Measurements from ENCODE around the gene MED7.

Gene MED7

DNA sequence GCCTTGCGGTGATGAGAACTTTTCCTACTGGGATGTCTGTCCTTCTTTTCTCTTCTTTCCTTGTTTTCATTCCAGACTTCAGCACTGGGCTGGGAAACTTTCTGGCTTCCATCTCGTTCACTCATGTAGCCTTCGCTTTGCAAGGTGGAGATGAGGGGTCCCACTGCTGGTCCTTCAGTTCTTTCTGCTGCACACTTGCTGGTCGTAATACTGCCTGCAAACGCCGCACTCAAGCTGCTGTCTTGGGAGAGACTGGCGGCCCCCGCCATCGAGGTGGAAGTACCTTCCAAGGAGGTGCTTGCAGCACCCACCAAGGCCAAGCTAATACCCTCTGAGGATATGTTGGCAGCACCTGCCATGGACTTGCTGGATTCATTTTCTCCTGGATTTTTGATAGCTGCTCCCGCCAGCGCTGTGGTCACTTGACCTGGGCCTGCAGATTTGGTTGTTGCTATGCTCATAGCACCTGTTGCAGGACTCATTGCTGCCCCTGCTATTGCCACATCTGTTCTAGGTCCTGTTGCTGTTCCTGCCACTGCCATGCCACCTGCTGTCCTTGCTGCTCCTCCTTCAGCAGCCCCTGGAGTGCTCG lies 20.4 kb upstream of the MED7 start:
- DNase-seq: no peak

DNA sequence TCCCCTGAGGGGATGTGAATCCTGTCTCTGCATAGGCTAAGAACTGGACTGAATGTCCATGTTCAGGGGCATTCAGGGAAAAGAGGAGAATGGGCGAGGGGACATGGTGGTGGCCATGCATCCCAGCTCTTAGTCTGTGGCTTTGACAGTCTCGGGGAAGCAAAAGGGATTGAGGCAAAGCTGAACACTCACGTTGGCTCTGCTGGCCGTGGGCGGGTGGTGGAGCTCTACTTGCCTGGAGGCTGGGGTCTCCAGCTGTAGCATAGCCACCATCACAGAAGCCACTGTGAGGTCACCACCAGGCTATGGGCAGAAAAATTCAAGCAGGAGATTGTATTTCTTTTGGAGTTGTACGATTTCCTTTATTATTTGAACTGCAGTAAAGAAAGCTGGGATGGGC lies 19.3 kb upstream of the MED7 start:
- DNase-seq: no peak

DNA sequence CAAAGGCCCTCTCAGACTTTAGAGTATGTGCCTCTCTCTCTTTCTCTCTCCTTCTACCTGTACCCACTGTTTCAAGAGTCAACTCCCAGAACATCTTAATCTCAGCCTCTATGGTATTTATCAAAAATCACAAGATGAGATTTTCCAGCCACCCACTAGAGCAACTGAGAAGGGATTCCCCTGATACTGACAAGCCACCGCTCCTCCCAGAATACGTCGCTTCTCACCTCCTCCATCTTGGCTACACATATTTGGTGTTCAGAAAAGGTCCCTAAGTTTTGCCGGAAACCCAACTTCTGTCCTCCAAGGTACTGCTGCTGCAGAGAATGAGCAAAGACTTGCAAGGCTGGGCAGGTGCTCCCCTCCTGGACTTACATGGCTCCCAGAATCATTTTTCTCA lies 17.3 kb upstream of the MED7 start:
- DNase-seq: no peak

DNA sequence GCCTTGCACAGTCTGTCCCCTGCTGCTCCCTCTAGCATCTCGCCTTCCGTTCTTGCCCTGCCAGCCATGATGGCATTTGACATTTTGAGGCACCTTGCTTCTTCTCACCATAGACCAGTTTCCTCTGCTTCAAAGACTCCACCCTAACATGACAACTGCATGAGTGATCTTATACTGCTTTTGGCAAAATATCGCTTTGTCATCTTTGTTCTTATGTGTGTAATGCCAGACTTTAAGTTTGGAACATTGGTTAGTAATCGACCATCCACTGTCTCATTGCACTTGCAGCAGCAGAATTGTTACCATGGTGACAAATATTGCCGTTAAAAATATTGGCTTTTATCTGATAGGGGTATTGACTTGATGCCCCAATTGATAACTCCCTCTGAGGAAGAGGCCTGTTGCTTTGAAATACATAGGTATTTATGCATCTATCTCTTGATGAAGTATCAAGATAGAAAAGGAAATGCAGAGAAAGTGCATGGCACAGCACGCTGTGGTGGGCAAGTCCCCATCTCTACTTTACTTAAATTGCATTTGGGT lies 16.6 kb upstream of the MED7 start:
- no peak for DNase-seq

DNA sequence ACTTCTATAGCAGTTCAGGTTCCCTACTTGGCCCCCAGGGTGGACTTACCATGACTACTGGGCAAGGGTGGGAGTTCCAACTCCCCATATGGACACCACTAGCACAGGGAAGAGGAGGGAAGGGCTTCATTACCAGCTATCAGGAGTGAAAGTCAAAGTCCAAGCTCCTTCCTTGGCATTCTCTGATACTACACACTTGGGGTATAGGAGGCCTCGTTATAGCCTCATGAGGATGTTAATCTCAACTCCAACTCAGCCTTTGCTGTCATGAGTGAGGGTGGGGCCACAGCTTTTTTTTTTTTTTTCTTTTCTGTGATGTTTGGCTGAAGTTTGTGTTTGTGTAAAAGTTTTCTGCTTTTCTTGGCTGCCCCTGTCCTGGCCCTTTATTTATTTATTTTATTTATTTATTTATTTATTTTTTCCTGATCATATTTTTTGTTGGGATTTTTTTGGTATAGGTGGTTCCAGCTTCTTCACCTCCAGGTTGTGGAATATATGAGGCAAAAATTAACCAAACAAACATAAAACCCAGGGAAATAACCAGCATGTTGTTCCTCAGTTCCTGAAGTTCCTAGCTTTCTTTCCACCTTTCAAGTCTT lies 14.7 kb upstream of the MED7 start:
- no peak for DNase-seq

DNA sequence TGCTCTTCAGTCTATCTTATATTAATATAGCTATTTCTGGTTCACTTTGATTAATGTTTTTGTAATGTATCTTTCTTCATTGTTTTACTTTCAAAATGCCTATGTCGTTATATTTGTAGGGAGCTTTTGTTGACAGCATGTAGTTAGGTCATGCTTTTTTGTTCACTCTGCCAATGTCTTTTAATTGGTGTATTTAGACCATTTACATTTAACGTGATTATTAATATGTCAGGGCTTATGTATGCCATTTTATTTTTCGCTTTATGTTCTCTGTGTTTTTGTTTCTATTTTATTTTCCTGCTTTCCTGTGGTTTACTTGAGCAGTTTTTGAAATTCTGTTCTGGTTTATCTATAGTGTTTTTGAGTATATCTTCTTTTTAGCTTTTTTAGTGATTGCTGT lies 12.6 kb upstream of the MED7 start:
- no peak for DNase-seq

DNA sequence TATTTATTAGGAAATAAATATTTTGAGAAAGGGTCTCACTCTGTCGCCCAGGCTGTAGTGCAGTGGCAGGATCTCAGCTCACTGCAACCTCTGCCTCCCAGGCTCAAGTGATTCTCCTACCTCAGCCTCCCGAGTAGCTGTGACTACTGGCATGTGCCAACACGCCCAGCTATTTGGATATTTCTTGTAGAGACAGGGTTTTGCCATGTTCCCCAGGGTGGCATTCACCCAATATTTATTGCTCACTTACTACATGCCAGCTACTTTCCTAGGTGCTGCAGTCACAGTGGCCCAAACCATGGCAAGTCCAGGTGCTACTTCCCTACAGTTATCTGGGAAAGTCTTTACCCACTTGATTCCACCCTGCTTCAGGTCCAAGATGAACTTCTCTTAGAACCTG lies 8.3 kb upstream of the MED7 start:
- no peak for DNase-seq

DNA sequence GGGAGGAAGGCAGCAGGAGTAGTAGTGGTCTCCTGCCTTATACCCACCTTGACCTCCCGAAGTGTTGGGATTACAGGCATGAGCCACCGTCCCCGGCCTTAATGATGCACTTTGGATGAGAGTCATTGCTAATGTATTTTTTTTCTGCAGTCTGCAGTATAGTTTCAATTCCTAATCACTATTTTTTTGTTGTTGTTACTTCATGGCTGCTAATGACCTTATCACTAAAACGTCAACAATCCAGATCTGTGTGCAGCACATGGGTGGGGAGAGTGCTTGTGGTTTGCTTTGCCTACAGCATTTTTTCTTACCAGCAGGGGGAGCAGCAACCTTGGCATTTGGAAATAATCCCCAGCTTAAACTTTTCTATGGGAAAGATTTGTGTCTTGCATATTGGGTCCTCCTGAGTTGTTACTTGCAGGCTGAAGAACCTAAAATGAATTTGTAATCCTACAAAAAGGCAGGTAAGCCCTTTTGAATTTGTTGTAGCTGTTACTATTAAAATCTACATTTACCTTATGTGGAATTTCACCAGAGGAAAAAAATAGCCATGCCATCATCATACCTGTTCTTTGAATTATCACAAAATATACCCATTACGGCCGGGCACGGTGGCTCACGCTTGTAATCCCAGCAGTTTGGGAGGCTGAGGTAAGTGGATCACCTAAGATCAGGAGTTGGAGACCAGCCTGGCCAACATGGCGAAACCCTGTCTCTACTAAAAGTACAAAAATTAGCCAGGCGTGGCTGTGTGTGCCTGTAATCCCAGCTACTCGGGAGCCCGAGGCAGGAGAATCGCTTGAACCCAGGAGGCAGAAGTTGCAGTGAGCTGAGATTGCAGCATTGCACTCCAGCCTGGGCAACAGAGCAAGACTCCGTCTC lies 6.3 kb upstream of the MED7 start:
- DNase-seq: peak; percentile 67

DNA sequence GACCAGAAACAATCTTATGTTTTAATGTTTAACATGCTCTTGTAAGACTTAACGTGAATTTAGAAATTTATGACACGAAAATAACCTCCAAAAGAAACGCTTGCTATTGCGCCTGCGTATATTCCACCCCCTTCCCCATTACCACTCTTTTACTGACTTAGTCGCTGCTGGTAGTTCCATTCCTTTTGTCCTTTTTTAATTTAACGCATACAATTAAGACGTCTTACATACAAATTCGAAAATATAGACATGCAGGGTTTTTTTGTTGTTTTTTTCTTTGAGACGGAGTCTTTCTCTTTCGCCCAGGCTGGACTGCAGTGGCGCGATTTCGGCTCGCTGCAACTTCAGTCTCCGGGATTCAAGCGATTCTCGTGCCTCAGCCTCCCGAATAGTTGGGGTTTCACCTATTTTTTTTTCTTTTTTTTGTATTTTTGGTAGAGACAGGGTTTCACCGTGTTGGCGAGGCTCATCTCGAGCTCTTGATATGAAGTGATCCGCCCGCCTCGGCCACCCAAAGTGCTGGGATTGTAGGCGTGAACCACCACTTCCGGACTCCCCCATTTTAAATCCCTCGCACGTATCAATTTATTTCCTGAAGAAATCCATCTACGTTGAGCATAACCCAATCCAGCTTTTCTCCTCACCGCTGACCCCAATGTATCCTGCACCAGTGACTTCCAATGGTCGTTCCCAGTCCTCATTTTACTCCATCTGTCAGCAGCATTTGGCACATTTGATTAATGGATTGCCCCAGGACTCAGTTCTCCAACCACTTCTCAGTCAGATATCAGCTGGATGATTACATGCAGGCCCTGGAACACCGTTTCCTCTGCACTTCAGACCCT lies 684 bp upstream of the MED7 start:
- peak; percentile 39 for DNase-seq

DNA sequence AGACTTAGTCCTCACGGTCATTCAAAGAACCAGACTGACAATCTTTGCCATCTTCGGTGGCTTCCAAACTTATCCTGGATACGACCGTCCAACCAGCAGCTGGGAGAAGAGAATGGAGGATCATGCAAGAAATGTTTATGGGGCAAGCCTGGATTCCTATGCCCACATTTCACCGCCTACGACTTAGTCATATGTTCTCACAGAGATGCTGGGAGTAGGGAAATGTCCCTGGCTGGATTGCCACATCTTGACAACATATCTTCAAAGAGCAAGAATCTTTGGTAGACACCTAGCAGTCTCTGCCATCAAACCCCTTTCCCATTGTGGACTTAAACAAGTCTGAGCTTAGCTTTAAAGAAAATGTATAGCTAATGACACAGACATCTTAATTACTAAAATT lies 5.0 kb downstream of the MED7 start:
- peak; percentile 4 for DNase-seq

DNA sequence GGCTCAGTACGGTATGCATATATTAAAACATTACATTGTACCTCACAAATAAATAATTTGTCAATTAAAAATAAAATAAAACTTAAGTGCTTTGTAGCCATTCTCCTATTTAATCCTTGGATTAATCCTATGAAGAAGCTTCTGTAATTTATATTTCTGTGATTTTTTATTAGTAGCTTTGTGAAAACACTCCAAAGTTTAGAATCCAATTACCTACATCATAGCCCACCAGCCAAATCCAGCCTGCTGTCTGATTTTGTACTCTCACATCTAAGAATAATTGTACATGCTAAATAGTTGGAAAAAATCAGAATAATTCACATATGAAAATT lies 10.4 kb downstream of the MED7 start:
- DNase-seq: no peak

DNA sequence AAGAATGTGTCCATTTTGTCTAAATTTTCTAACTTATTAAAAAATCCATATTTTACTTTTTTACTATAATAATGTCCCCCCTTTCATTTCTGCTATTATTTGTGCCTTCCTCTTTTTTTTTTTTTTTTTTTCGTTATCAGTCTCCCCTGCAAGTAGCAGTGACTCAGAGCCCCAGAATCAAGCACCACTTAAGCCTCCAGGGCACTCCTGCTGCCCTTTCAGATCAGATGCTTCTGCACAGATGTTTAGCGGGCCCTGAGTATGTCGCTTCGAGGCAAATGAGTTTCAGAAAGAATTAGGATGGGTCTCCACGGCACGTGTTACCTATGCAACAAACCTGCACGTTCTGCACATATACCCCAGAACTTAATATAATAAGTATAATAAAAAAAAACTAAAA lies 11.7 kb downstream of the MED7 start:
- DNase-seq: no peak

DNA sequence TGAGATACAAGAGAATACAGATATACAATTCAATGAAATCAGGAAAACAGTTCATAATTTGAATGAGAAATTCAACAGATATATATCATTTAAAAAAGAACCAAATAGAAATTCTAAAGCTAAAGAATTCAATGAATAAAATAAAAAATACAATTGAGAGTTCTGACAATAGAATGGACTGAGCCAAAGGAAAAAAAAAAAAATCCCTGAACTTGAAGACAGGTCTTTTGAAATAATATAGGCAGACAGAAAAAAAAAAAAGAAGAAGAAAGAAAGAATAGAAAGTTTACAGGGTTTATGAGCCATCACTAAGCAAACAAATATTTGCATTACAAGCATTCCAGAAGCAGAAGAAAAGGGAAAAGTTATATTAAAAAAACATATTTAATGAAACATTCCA lies 21.0 kb downstream of the MED7 start:
- DNase-seq: no peak

DNA sequence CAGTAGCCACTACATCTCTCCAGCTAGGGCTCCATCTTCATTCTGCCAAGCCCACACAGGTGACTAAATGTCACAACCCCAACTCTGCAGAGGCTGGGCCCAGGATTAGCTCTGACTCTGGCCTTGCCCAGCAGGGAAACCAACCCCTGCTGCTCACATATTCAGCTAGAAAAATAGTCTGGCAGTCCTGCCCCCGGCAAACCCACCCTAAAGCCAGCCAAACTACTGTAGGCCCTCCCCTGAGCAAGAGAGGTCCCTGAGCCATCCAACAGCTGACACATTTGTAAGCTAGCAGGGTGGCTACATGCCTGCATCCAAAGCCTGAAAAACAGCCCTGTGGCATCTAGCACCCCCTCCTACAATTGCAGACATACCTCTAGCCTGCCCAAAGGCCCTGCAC lies 22.6 kb downstream of the MED7 start:
- no peak for DNase-seq

DNA sequence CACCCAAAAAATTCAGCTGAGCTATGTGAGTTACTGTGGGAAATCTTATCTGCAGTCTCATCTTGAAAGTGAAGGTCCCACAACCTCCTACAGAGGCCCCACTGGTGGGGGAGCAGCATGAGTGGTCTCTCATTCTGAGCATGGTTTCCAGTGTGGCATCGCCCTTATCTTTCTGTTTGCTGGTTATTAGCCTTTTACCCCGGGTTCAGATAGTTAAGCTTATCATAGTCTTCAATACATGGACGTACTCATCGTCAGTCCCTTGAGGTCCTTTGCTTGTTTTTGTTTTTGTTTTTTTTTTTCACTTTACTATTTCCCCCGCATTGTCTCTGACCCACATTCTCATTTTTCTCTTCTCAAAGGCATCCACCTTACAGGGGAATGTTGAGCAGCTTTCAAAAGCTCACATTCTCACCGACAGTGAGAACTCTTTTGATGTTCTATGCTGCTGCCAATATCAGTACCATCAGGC lies 26.1 kb downstream of the MED7 start:
- DNase-seq: no peak

DNA sequence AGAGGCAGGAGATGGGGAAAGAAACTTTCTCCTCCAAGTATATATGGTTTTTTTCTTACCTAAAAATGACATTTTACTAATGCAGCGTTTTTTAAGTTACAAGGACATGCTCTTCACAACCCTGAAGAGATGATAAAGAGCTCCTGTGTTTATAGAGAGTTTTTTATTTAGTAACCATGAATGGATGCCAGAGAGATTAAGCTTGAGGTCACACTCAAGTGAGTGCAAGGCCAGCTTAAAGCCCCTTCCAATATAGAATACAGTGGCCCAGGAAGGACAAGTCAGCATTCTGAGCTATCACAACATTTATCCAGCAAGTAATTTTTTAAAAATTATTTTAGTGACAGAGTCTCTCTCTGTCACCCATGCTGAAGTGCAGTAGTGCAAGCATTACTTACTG lies 27.2 kb downstream of the MED7 start:
- no peak for DNase-seq

DNA sequence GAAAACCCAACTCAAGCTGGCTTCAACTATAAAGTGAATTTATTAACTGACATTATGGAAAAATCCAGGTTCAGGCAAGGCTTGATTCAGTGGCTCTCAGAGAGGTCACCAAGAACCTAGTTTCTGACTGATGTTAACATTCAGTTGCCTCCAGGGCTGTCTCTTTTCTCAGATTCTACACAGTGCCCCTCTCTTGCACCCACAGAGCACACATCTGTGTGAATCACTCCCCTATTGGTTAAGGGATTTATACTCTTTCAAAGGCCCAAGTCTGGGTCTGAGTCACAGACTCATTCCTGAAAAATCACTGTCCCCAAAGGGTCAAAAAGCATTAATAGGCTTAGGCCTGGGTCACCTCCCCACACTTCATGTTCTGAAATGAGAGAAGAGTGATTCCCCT lies 27.7 kb downstream of the MED7 start:
- DNase-seq: no peak

DNA sequence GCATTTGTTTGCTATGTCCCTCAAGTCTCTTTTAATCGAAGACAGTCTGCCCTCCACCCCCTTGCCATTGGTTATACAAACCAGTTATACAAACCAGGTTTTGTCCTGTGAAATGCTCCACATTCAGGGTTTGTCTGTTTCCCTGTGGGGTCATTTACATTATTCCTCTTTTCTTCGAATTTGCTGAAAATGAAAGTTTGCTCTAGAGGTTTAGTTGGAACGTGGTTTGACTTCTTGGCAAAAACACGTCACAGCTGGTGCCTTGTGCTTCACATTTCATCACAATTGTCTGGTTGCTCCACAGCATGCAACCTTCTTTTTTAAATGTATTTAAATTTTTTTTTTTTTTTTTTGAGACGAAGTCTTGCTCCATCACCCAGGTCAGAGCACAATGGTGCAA lies 29.7 kb downstream of the MED7 start:
- DNase-seq: no peak

DNA sequence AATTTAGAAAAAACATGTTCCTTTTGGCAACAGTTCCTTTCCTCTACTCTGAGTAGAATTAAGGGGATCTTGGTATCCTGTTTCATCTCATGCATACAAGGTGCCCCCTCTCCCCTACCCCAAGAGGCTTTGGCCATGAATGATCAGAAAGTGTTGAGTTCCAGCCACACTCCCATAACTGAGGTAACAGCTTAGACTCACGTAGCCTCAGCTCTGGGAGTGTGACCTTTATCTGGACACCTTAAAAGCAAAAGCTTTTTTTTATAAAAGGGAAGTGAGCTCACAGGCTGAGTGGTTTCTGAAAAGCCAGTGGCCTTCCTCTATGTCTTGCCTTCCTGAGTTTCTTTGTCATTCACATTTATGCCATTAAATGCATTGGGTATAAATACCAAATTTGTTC lies 32.9 kb downstream of the MED7 start:
- no peak for DNase-seq

DNA sequence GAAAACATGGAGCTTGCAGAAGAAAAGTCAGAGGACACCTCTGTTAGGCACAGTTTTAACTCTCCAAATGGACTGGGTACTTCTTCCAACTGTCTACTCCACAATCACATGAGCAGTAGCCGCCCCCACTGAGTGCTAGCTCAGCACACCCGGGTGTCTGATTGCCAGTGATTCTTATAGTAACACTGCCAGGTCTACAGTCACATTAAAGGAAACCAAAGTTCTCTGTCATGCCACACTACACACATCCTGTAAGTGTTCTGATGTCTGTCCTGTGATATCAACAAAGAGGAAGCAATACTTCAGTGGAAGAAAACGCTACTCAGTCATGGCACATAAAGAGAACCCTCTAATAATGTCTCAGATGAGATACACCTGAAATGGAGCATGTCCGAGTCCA lies 33.7 kb downstream of the MED7 start, which contains the start of gene HAVCR2:
HAVCR2 (minus strand) TSS at position 69 of the 400 bp plus-strand sequence; CDS start at position 8, 61 bp downstream.
- no peak for DNase-seq

DNA sequence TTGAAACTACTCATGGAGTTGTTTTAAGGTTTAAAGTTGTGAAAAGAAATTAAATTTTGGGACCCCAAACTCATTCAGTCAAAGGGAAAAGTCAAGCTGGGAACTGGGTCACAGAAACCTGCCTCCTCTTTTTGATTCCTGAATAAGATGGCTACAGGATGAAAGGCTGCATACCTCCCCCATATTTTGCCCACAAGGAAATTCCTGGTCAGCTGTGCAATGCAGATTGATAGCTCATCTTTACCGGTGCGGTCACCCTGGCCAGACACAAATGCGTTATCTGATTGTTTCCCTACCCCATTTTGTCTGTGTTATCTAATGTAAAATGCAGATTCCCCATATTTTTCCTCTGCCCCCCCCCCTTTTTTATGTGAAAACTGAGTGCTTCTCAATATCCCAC lies 35.2 kb downstream of the MED7 start:
- no peak for DNase-seq

DNA sequence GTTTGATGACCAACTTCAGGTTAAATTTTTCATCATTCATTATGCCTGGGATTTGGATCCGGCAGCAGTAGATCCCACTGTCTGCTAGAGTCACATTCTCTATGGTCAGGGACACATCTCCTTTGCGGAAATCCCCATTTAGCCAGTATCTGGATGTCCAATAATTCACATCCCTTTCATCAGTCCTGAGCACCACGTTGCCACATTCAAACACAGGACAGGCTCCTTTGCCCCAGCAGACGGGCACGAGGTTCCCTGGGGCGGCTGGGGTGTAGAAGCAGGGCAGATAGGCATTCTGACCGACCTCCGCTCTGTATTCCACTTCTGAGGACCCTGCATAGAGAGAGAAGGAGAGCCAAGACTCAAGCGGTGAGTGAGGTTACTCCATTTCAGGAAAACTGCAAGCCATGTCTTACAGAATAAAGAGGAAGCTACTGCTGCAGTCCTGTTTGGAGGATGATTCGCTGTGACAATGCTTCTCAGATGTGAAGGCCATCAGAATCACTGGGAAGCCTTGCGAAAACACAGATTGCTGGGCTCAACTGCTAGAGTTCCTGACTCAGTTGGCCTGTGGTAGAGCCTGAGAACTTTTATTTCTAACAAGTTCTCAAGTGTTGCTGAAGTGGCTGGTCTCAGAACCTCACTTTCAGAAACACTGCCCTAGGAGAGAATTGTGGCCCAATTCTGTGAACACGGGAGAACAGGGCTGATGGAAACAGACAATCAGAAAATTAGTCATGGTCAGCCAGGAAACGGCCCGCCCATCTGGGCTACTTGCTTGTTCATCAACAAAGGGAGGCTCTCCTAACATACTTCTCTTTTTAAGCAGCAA lies 35.8 kb downstream of the MED7 start:
- DNase-seq: no peak

Data from fibroblast of skin of right quadriceps (primary cell).